ENCODE measurements around the gene RASSF7. TPM values are rescaled to one million over a fixed set of nuclear protein-coding genes. Genes with fewer than 3 reads are reported as not detected.

RASSF7 gene
- total and polyA plus RNA-seq, 2 of the 8 experiments (the other 6 are each of a cell fraction or from before 2014, with no cell fraction given): 22.3 to 43.9 TPM

- no peak for TF ChIP-seq TAF7 (optimal IDR thresholded peaks at IDR 0.05; ENCODE audit: borderline replicate concordance, low read depth, low read length)
- TF ChIP-seq KDM5A (IDR thresholded peaks at IDR 0.05; ENCODE audit: low read length): no peak
- no peak for TF ChIP-seq RFX5 (IDR thresholded peaks at IDR 0.05; ENCODE audit: borderline replicate concordance, low read depth, low read length)
- TF ChIP-seq NRF1 (IDR thresholded peaks at IDR 0.05; ENCODE audit: low read depth, low read length): no peak
Measured at GRCh38 chr11:540583-541432, 20.0 kb upstream of the RASSF7 start (continued).
